HG03442 (cell line): ENCODE measurements around the gene C21orf91.

Experiments used
- ATAC-seq: cut with Tn5 transposase; IDR thresholded peaks from one replicate; pipeline ENCODE4 v1.9.1; 2021; ENCODE audit warnings: mild to moderate bottlenecking, moderate library complexity; ENCODE audit not compliant: unreplicated experiment

Gene C21orf91

DNA sequence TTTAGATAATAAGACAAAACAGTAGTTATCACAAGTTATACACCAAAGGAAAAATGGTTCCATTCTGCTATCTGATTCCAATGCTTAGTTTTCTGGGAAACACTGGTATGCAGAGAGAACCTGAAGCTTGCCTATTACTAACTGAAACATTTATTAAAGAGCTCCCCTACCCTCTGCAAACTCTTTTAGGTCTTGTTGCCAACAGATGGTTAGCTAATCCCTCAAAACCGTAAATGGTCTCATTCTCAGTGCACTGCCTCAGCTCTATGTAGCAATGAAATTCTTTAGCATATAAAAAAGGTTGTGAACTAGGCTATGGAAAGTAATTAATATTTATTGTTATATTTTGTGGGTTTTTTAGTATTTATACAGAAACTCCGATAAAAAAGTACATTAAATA is 20.4 kb downstream of the C21orf91 start:
- ATAC-seq: no peak

DNA sequence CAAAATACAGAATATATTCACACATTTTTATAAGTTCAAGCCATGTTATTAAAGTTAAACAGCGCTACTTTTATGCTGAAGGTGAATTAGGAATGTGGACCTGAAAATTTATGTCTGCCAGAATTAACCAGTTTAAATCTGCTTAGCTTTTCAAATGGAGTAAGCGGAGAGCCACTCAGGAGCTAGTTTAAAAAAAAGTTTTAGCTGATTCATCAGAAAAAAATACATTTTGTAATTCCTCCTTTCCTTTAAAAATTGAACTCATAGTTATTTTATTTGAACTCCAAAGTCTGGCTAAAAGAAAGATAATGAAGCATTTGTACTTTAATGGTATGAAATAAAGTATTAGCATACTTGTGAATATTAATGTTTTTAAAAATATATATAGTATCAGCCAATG is 21.2 kb downstream of the C21orf91 start:
- ATAC-seq: no peak

DNA sequence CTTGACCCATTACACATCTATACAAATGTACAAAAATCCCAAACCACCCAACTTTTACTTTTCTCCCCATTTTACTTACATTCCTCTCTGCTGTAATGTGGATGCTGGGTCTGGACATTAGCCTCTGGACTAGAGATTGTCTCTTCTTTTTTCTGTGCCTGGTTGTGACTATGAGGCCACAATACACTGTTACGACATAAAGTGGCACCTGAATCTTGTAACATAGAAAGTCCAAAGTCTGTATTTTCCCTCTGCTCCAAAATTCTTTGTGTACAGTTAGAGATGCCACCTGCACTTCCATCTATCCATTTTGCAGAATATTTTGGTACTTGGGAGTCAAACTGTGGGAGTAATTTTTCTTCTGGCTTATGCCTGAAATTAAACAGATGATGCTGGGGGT is 22.7 kb downstream of the C21orf91 start:
- no peak for ATAC-seq

DNA sequence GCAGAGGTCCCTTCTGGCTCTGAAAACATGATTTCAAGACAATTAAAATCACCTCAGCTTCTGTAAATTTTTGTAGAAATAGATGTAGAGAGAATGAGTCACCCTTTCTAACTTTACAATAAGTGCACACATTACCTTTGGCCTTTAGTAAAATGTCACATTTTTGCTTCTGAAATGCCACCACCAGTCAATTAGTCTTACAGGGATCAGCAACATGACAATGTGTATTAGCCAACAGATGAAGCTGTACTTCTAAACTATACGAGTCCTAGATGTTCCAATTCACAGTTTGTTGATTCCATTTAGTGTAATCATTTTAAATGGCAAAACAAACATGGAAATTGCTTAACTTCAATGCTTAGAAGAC is 23.1 kb downstream of the C21orf91 start:
- no peak for ATAC-seq

DNA sequence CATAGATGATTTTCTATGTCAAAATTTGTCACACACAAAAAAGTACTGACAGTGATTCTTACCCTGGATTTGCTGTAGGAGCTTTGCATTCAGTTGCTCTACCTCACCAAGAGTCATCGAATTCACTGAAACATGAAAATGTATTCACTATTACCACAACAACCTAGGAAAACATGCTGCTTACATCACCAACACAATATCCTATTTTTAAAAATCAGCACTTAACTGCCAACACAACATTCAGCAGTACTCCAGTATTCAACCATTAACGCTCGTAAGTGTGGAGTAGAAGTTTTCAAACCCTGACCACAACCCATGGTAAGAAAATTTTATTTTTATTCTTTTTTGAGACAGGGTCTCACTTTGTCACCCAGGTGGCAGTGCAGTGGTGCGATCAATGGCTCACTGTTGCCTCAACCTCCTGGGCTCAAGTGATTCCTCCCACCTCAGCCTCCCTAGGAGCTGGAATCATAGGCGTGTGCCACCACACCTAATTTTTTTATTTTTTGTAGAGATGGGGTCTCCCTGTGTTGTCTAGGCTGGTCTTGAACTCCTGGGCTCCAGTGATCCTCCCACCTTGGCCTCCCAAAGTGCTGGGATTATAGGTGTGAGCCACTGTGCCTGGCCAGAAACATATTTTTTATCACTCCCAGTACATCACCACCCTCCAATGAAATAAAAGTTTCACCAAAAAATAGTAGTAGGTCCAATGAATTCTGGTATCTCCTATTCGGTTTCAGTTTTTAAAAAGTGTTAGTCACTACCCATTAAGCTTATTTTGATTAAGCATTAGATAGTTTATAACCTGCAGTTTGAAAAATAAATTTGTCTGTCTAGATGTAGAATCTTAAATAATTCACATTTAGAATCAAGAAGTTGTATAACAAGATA is 23.8 kb downstream of the C21orf91 start:
- no peak for ATAC-seq

DNA sequence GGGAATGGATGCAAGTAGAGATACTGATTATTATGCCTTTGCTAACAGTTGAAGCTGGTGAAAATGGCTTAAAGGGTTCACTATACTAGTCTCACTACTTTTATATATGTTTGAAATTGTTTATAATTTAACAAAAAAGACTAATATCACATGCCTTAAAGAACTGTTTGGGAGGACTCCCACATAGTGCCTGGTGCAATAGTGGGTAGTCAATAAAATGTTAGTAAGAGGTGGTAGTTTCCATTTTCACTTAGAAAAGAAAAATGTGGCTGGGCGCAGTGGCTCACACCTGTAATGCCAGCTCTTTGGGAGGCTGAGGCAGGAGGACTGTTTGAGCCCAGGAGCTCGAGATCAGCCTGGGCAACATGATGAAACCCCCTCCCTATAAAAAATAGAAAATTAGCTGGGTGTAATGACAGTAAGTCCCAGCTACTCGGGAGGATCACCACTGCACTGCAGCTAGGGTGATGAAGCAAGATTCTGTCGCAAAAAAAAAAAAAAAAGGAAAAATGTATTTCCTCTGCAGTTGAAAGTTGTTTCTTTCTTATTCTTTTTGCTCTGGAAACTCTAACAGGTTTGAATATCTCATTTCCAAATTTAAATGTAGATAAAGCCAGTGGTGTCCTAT is 24.5 kb downstream of the C21orf91 start:
- ATAC-seq: no peak

DNA sequence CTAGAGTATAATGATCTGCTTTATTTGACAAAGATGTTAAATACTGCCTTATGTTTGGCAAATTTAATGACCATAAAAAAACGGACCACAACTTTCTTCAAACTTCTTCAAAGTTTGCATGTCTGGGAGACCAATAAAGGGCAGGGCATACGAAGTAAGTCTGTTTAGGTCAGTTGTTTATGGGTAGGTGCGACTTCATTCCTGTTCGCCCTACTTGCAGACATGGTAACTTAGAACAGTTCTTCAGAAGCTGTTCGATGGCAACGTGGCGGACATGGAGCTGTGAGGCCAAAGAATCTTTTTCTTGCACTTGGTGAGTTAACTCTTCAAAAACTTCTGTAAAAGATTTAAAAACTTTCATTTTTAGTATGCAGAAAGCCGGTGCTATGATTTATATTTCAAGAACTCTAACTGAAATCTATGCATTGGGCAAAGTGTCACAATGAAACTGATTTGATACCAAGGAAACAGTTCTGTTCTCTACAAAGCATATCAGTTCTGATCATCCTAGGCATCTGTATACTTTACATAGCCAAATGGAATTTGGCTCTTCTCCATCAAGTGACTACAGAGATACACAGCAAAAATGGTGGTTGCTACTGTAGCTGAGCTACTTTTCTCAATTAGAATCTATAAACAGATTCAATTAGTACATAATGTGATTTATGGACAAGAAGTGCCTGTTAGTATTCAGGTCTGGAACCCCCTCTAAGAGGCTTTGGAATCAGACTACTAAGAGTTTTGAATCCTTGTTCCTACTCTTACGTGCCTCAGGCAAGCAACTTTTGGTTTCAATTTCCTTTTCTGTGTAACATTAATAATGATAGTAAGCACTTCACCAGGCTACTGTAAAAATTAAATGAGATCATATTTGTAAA is 25.7 kb downstream of the C21orf91 start:
- peak; percentile 72 for ATAC-seq

DNA sequence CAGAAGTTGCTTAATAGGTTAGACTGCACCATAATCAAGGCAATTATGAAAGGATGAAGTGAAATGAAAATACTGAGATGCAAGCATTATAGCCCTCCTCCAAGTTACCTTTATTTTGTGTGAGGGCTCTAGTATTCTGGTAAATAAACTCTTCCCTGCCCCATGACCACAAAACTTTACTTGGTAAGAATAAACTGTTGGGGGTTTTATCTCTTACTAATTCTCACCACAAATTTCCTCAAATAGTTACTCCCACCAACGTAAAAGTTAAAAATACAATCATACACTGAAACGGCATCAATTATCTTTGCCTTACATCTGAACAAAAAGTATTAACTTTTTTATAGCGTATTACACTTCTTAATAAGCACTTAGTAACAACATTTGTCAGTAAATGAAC is 29.5 kb downstream of the C21orf91 start:
- ATAC-seq: no peak

DNA sequence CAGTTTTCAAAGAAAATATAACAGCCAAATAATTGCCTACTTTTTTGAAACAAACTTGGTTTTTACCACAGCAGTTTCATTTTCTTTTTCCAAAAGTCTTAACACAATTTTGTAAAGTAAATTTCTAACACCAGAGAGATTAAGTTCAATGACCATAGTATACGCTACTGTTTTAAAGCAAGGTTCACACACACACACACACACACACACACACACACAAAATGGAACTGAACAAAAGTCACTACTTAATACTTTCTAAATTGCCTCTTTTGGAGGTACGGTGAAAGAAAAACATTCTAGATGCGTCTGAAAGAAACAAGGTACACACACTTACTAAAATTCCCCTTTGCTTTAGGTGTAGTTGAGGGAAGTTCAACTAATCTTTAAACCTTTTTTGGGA is 30.1 kb downstream of the C21orf91 start:
- ATAC-seq: no peak

DNA sequence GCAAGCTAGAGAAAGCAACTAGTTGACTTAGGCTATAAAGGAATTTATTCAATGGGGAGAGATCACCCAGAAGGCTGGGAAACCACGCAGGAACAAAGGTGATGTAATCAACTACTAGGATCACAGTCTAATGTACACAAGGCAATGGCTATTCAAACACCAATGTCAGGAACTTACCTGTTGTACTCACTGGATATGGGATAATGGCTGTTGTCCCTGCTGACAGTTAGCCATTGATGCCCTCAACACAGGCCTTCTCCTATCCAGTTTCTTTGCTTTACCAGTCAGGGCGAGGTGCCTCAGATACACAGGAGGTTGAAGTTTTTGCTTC is 32.3 kb downstream of the C21orf91 start:
- no peak for ATAC-seq

DNA sequence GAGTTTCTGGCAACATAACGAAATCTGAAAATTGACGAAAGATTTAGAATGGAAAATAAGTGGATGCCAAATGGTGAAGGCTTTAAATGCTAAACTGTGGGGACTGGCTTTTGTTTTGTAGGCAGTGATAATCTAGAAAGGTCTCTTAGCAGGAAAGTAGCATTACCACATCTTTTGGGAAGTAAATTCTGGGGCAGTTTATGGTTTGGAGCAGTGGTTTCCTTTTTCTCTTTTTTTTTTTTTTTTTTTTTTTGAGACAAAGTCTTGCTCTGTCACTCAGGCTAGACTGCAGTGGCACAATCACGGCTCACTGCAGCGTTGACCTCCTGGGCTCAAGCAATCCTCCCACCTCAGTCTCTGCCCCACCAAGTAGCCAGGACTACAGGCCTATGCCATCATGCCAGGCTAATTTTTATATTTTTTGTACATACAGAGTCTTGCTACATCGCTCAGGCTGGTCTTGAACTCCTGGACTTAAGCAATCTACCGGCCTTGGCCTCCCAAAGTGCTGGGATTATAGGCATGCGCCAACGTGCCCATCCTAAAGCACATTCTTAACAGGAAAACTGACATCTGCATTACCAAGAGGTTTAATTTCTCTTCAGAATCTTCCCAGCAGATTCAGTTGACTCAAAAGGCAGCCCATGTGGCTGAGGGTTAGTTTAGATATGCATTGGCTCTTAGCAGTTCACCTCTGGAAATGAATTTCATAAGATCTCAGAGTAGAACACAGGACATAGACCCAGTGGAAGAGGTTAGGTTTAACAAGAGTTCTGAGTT is 32.9 kb downstream of the C21orf91 start:
- ATAC-seq: no peak

DNA sequence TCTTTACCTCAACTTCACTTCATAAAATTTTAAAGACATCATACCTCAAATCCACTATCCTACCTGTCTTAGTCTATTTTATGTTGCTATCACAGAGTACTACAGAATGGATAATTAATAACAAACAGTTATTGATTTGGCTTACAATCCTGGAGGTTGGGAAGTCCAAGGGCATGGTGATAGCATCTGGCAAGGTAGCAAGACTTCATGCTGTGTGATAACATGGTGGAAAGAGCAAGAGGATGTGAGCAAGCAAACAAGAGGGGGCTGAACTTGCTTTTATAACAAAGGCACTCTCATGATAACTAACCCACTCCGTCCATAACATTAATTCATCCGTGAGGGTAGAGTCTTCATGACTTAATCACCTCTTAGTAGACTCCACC is 33.8 kb downstream of the C21orf91 start:
- no peak for ATAC-seq

DNA sequence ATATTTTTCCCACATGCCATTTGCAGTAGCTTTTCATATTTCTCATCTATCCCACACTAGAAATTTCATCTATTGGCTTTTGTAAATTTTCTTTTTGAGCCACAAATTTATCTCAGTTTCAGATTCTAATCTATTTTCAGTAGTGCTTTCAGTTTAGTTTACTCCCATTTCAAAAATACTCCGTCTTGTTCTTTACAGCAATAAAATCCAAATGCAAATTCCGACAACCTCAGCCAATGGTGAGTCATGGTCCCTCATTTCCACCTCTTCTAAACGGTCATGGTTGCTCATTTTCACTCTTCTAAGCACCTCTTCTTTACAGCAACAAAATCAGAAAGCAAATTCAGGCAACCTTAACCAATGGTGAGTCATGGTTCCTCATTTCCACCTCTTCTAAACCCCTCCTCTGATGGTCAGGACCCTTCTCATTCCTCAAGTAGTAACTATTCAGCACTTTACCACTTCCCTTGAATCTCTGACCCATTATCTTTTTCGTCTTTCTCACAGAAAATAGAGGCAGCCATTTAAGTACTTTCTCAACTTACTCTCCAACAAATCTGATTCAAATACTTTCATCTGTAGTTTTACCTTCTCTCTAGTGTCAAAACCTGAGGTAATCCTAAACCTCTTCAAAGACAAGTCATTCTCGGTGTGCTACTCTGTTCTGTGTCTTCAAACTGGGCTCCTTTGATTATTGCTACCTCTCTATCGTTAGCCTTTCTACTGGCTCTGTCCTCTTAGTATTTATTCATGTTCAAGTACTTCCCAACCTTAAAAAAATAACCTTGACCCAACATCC is 34.4 kb downstream of the C21orf91 start:
- ATAC-seq: peak; percentile 54

DNA sequence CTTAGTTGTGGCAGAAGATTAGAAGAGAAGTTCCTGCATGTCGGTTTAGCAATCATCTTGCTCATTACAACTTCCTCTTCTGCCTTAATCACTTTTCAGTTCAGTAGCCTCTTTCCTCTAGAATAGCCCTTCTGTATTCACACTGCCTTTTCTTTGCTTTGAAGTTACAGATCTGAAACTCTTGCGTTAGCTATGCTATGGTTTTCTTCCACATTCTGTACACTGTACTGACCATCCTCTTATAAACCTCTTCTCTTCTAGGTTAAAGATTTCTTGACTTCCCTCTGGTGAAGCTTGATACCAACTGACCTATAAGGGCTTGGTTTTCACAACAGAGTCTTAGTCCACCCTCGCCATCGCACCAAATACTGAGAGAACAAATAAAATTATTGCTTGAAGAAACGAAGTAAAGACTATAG is 35.0 kb downstream of the C21orf91 start:
- ATAC-seq: peak; percentile 41

DNA sequence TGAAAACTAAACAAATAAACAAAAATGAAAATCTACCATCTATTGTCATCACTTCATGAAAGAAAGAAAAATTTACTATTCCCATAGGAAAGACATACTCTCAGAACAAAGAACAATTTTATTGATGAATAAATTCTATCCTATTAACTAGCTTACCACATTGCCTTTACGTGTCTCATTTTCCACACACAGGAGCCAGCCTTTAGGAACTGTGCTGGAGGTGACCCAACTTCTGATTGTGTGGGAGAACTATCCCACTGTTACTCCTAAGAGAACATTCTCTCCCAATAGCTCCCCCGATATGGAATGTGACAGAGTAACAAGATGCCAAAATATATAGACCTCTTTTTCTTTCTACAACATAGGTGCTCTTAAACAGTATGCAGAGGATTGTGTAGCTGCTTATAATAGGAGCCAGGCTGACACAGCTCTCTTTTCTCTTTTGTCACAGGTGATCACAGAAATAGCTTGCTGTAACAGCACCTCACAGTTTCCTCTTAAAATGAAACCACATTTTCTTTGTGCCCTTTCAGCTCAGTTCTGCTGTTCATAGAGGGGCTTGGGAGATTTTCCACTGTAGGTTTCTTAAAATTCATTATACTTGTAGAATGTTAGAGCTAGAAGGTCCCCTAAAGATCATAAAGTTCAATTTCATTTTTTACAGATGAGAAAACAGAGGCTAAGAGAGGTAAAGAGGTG is 35.5 kb downstream of the C21orf91 start:
- ATAC-seq: peak; percentile 28

DNA sequence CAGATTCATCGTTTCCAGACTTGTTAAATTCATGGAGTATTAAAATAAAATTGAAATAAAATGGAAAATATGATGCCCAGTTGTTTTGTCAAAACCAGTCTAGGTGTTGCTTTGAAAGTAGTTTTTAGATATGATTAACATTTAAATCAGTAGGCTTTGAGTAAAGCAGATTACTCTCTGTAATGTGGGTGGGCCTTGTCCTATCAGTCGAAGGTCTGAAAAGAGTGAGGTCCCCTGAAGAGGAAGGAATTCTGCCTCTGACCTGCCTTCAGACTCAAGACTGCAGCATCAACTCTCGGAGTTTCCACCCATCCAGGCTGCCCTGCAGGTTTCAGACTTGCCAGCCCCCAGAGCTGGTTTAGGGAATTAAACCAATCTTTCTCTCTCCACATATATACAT is 36.2 kb downstream of the C21orf91 start:
- ATAC-seq: no peak

DNA sequence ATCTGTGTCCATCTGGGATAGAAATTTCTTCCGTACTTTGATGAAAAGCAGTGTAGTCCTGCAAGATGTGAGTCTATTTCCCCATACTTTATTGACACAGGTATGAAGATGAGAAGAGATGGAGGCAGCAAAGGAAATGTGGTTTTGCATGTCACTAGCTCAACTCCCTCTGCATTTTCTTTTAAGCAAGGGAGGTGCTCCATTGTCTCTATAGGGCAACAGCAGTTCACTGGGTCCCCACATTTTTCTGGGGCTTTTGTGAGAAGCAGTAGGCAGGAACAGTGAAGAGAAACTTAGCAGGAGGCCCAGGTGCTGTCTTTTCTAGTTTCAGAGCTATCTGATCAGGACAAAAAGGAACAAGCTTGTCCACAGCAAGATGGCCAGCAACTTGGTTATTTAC is 37.1 kb downstream of the C21orf91 start:
- no peak for ATAC-seq

DNA sequence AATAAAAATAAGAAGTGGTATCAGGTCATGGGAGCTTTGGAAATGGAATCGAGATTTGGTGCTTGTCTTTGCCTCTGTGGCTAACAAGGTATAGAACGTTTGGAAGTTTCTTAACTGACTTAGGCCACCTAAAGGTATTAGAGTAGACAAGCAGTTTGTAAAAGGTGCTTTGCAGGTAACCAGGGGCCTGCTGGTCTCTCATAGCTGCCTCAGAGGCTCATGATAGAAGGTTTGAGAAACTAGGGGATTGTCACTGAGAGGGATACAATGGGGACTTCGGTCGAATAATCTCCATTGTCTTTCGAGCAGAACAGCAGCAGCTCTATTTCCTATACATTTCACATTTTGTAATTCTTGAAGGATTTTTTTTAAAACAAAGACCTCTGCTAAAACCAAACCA is 37.6 kb downstream of the C21orf91 start:
- ATAC-seq: no peak

DNA sequence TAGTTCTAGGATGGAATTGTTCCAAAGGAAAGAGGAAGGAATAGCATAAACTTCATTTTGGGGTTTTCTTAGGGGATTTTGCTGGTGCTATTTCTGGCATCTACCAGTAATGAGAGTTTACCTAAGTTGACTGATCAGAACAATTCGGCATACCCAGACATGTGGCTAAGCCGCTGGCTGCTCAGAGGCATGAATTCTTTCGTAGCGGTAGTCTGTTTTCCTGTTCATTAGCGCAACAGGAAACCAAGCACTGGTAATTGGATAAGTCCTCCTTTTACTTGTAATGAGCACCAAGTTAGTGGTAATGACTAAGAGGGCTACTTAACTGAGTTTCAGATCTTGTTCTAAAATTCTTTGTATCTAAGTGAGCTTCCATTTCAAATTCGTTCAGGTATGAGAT is 38.6 kb downstream of the C21orf91 start:
- ATAC-seq: peak; percentile 34

DNA sequence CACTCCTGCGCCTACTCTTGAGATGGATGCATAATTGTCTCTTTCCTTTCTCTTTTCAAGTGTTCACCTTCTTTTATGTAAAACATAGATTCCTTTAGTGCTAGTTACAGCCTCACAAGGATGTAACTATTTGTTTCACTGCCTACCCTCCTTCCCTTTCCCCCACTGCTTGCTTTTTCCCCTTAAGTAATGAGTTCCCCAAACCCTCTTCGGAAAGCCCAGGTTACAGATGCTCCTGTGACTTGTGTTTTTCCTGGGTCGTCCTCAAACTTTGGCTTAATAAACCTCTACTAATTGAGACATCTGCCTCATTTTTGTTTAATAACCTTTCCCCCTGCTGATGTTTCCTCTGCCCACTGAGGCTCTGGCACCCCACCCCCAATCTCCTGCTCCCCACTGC is 39.2 kb downstream of the C21orf91 start:
- ATAC-seq: no peak
